ENCODE results near the gene ATXN7L3. TPM values are rescaled to one million over a fixed set of nuclear protein-coding genes. Genes with fewer than 3 reads are reported as not detected.

Gene ATXN7L3
- total RNA-seq, 1 donor from 2014 or later, result 32.4 TPM

GRCh38 chr17:44200478-44201155, 933 bp upstream of the ATXN7L3 start:
- Histone ChIP-seq H3K27me3 (ENCODE audit: control insufficient read depth, insufficient read depth, low read length) (no peaks in the 10 kb centered on the region), H3K4me3 (ENCODE audit: low read depth, low read length) (peak overlapping the region; percentile 82), H3K36me3 (ENCODE audit: control insufficient read depth, insufficient read depth, low read length) (peaks cover 13% of the 10 kb centered on the region)
- no peak for TF ChIP-seq CTCF (IDR thresholded peaks at IDR 0.05; ENCODE audit: insufficient read depth, low read length, severe bottlenecking)
- FAIRE-seq (no peak), DNase-seq (ENCODE audit: low read depth) (no peak)

DNA sequence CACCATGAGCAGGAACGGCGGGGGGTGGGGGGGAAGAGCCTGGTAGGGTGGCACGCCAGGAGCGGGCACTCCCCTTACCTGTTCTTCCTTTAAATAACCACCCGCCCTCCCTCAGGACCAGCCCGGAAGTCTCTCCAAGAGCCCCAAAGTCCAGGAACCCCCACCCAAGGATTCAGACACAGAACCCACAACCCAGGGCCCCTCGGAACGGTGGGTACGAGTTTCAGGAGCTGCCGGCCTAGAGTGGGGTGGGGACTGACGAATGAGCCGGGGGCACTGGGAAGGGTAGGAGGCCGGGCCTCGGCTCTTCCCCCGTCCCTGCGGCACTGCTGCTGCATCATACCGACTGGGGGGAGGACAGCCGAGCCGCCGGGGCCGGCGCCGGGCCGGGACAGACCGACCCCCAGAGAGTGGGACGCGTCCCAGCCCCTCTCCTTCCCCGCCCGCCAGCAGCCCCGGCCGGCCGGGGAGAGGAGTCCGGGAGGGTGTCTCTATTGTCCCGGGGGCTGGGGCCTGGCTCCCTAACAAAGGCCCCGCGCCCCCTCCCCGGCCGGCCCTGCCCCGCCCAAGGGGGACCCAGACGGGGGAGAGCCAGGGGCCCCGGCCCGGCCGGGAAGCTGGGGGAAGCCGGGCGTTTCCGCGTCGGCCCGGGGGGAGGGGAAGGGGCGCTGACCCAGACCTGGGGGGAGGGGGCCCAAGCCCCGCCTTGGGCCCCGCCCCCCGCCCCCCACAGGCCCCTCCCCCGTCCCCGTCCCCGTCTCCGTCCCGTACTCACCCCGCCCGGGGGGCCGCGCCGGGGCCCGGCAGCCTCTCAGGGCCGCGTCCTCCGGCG, 747 bp downstream of the ATXN7L3 start:
- H3K4me3 ChIP-seq (ENCODE audit: low read depth, low read length), result peak overlapping the region; percentile 73
- DNase-seq (ENCODE audit: low read depth) (peak; percentile 29), FAIRE-seq (no peak)
- no peaks in the 10 kb centered on the region for H3K27me3 ChIP-seq (ENCODE audit: control insufficient read depth, insufficient read depth, low read length)
- TF ChIP-seq CTCF (IDR thresholded peaks at IDR 0.05; ENCODE audit: insufficient read depth, low read length, severe bottlenecking), result no peak
- peaks cover 26% of the 10 kb centered on the region for H3K36me3 ChIP-seq (ENCODE audit: control insufficient read depth, insufficient read depth, low read length)

- Histone ChIP-seq H3K4me3 (ENCODE audit: low read depth, low read length) (peak overlapping the region; percentile 73), H3K36me3 (ENCODE audit: control insufficient read depth, insufficient read depth, low read length) (peaks cover 31% of the 10 kb centered on the region), H3K27me3 (ENCODE audit: control insufficient read depth, insufficient read depth, low read length) (no peaks in the 10 kb centered on the region)
- DNase-seq (ENCODE audit: low read depth) (peak; percentile 59), FAIRE-seq (no peak)
- TF ChIP-seq CTCF (IDR thresholded peaks at IDR 0.05; ENCODE audit: insufficient read depth, low read length, severe bottlenecking), result no peak
These were observed 1.5 kb downstream of the ATXN7L3 start for GRCh38 chr17:44197980-44198720.

DNA sequence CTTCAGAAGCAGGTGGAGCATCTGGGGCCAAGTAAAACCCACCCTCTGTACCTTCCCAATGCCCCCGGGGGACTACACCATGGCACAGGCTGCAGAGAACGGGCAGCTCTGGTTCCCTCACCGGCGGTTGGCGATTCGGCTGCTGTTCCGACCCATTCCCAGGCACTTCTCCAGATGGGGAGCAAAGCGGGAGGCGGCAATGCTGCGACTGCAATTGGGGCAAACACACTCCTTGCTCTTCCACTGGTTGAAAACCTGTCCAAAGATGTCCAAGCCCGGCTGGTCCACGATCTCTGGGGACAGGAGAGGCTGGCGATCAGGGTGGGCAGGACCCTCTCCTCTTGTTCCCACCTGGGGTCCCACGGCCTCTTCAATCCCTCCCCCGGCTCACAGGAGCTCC, 2.6 kb downstream of the ATXN7L3 start:
- DNase-seq (ENCODE audit: low read depth) (no peak), FAIRE-seq (no peak)
- TF ChIP-seq CTCF (IDR thresholded peaks at IDR 0.05; ENCODE audit: insufficient read depth, low read length, severe bottlenecking), result no peak
- Histone ChIP-seq H3K27me3 (ENCODE audit: control insufficient read depth, insufficient read depth, low read length) (no peaks in the 10 kb centered on the region), H3K4me3 (ENCODE audit: low read depth, low read length) (no peak overlapping the region), H3K36me3 (ENCODE audit: control insufficient read depth, insufficient read depth, low read length) (peaks cover 33% of the 10 kb centered on the region)

DNA sequence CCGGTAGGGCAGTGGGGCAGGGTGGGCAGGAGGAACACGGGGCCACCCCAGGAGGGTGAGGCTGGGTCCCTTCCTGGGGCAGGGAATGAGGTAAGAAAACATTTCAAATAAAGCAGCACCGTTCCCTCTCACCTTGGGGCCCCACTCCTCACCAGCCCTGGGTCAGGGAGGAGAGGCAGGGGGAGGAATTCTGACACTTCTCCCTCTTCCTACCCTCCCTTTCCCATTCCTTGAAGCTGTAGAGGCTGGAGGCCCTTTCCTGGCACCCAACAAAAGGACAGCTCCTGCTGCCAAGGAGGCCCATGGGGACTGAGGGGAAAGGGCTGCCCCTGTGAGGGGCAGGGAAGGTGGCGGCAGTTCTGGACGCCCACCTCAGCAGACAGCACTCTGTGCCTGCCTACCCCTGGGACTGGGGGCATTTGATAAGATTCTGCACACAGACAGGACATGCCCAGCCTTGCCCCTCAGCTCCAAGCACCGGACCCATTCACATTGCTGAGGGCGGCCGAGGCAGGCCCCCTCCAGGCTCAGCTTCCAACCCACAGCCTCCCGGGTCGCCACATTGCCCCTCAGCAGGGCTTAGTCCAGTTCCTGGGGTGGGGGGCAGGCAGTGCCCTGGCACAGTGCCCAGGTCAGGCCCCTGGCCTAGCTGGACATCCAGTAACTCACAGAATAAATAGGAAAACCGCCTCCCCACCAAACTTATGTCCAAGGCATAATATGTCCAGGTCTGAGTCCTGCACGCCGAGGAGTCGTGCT, 6.2 kb downstream of the ATXN7L3 start:
- no peak for DNase-seq (ENCODE audit: low read depth)
- H3K27me3 ChIP-seq (ENCODE audit: control insufficient read depth, insufficient read depth, low read length), result no peaks in the 10 kb centered on the region
- H3K36me3 ChIP-seq (ENCODE audit: control insufficient read depth, insufficient read depth, low read length), result peaks cover 42% of the 10 kb centered on the region
- H3K4me3 ChIP-seq (ENCODE audit: low read depth, low read length), result no peak overlapping the region
- FAIRE-seq, result no peak
- no peak for TF ChIP-seq CTCF (IDR thresholded peaks at IDR 0.05; ENCODE audit: insufficient read depth, low read length, severe bottlenecking)

Measured in bronchial epithelial cell (primary cell).